ENCODE measurements around the gene DCAF4L1. TPM values are rescaled to one million over a fixed set of nuclear protein-coding genes. Genes with fewer than 3 reads are reported as not detected.

DCAF4L1 gene
- total and polyA plus RNA-seq, 3 donors from 2014 or later: 33.6 to 65.3 (median 57.9) TPM

- Histone ChIP-seq H3K36me3 (ENCODE audit: low read depth, missing control alignments) (no peaks in the 10 kb centered on the region), H3K9me3 (no peaks in the 10 kb centered on the region), H3K27ac (no peak overlapping the region), H3K27me3 (no peaks in the 10 kb centered on the region), H3K4me1 (no peaks in the 10 kb centered on the region), H3K4me3 (no peak overlapping the region)
- WGBS, 2 donors: 54 to 55% methylated on average over 3 of the region's 3 CpGs
- TF ChIP-seq CTCF (IDR thresholded peaks at IDR 0.05) (no peak), POLR2A (IDR thresholded peaks at IDR 0.05) (no peak)
- no peak for DNase-seq
- intact Hi-C loops (cut with DNase I; ENCODE audit: low total_unique reads): no loop called here
These were observed 3.8 kb upstream of the DCAF4L1 start for GRCh38 chr4:41977709-41978108.

GRCh38 chr4:41982716-41983115 lies 1.2 kb downstream of the DCAF4L1 start:
- no peaks in the 10 kb centered on the region for H3K36me3 ChIP-seq (ENCODE audit: low read depth, missing control alignments)
- intact Hi-C loops (cut with DNase I; ENCODE audit: low total_unique reads): no loop called here
- 49 to 76% methylated on average over 13 to 22 of the region's 22 CpGs for WGBS, 2 donors
- no peaks in the 10 kb centered on the region for H3K9me3 ChIP-seq
- no peak overlapping the region for H3K27ac ChIP-seq
- DNase-seq: no peak
- peak overlapping the region; percentile 49 to 53 for H3K4me3 ChIP-seq
- H3K27me3 ChIP-seq: no peaks in the 10 kb centered on the region
- no peak for TF ChIP-seq POLR2A (IDR thresholded peaks at IDR 0.05)
- no peak for TF ChIP-seq CTCF (IDR thresholded peaks at IDR 0.05)
- no peaks in the 10 kb centered on the region for H3K4me1 ChIP-seq

- DNase-seq: no peak
- no peaks in the 10 kb centered on the region for H3K27me3 ChIP-seq
- H3K4me1 ChIP-seq: peaks cover 5% of the 10 kb centered on the region
- WGBS, 2 donors: 25 to 32% methylated on average over 1 of the region's 1 CpG
- intact Hi-C loops (cut with DNase I; ENCODE audit: low total_unique reads): no loop called here
- TF ChIP-seq POLR2A (IDR thresholded peaks at IDR 0.05): no peak
- no peak for TF ChIP-seq CTCF (IDR thresholded peaks at IDR 0.05)
- no peaks in the 10 kb centered on the region for H3K36me3 ChIP-seq (ENCODE audit: low read depth, missing control alignments)
- no peak overlapping the region for H3K27ac ChIP-seq
- no peak overlapping the region for H3K4me3 ChIP-seq
- no peaks in the 10 kb centered on the region for H3K9me3 ChIP-seq
These were observed 3.6 kb downstream of the DCAF4L1 start for GRCh38 chr4:41985151-41985550.

GRCh38 chr4:41989994-41990364 lies 8.4 kb downstream of the DCAF4L1 start:
- TF ChIP-seq CTCF (IDR thresholded peaks at IDR 0.05): no peak
- TF ChIP-seq POLR2A (IDR thresholded peaks at IDR 0.05): no peak
- DNase-seq: no peak
- Histone ChIP-seq H3K36me3 (ENCODE audit: low read depth, missing control alignments) (no peaks in the 10 kb centered on the region), H3K27me3 (no peaks in the 10 kb centered on the region), H3K9me3 (no peaks in the 10 kb centered on the region), H3K4me1 (peaks cover 12% of the 10 kb centered on the region), H3K27ac (peak overlapping the region; percentile 46 to 86), H3K4me3 (peak overlapping the region; percentile 77 to 100)
- 0 to 2% methylated on average over 12 of the region's 12 CpGs for WGBS, 2 donors
- intact Hi-C loops (cut with DNase I; ENCODE audit: low total_unique reads): no loop called here

- peak; percentile 99 for DNase-seq
- Histone ChIP-seq H3K36me3 (ENCODE audit: low read depth, missing control alignments) (no peaks in the 10 kb centered on the region), H3K9me3 (no peaks in the 10 kb centered on the region), H3K27ac (peak within 1 kb of the TSS; percentile 72 to 86), H3K4me1 (peaks cover 12% of the 10 kb centered on the region), H3K4me3 (peak within 1 kb of the TSS; percentile 77 to 100), H3K27me3 (no peaks in the 10 kb centered on the region)
- intact Hi-C loops (cut with DNase I; ENCODE audit: low total_unique reads): no loop called here
- TF ChIP-seq POLR2A (IDR thresholded peaks at IDR 0.05) (peak; percentile 86), CTCF (IDR thresholded peaks at IDR 0.05) (peak; percentile 21 to 26 (median 21))
- WGBS, 2 donors: 0 to 3% methylated on average over 23 to 58 of the region's 64 CpGs
These were observed 9.0 kb downstream of the DCAF4L1 start, which contains the start of gene SLC30A9 for GRCh38 chr4:41990365-41991111. TSS of gene SLC30A9 (plus strand) at chr4:41990530. CDS start at chr4:41990652, 122 bp downstream.
